SK-N-DZ (cell line): ENCODE data around the gene MYF6.

Experiments used
- DNase-seq: peaks from one replicate; pipeline ENCODE4 v3.0.0-alpha.2; 2015; ENCODE audit warnings: low spot score

Gene MYF6

GRCh38 chr12:80756875-80757274 lies 49.4 kb downstream of the MYF6 start:
- no peak for DNase-seq
